Panc1 (cell line): Measurements from ENCODE around the gene AHNAK. TPM values are rescaled to one million over a fixed set of nuclear protein-coding genes. Genes with fewer than 3 reads are reported as not detected.

Experiments used
- ATAC-seq: fragments of 200-7000 bp; cut with Tn5 transposase; 2 replicates; pipeline ENCODE4 v1.9.1; 2020; ENCODE audit warnings: mild to moderate bottlenecking, moderate library complexity
- BruUV-seq: library from RNA; stranded (reverse); fragments of 400-500 nt; replicated peaks from 2 replicates; lab custom pipeline; 2021; lab: Mats Ljungman, UMichigan
- CTCF ChIA-PET: fragments of 300-600 bp; sonication (Branson Sonifier 250); formaldehyde crosslinking; loops from one replicate; lab custom pipeline; 2022; ENCODE audit warnings: antibody characterized with exemption; lab: Charles Lee
- POLR2A ChIA-PET: fragments of 300-600 bp; sonication (Branson Sonifier 250); formaldehyde crosslinking; loops from one replicate; lab custom pipeline; 2022; ENCODE audit warnings: antibody characterized with exemption; lab: Charles Lee
- DNase-seq: peaks from one replicate; pipeline ENCODE4 v3.0.0-alpha.2; 2010; ENCODE audit warnings: low read depth, low spot score
- H3K27ac ChIP-seq: 2 replicates; pipeline ENCODE4 v1.5.1; 2011; ENCODE audit warnings: mild to moderate bottlenecking, low read length, inconsistent platforms
- H3K27me3 ChIP-seq: fragments of 200-500 bp; sonication (Bioruptor generic); 2 replicates; pipeline ENCODE4 v1.6.0; 2014; ENCODE audit warnings: low read length, inconsistent platforms; ENCODE audit not compliant: control insufficient read depth, insufficient read depth
- H3K36me3 ChIP-seq: fragments of 200-500 bp; sonication (Bioruptor generic); 2 replicates; pipeline ENCODE4 v1.5.1; 2014; ENCODE audit warnings: inconsistent platforms, mild to moderate bottlenecking, low read length, moderate library complexity; ENCODE audit not compliant: control insufficient read depth, insufficient read depth
- H3K4me1 ChIP-seq: 2 replicates; pipeline ENCODE4 v1.5.1; 2011; ENCODE audit warnings: inconsistent platforms, mild to moderate bottlenecking, low read length, moderate library complexity; ENCODE audit not compliant: control insufficient read depth, insufficient read depth
- H3K4me3 ChIP-seq, 2 experiments: 2 replicates each; pipeline ENCODE4 v1.5.1; 2011 to 2012; ENCODE audit warnings: low read depth in 2 of 2, low read length in 2 of 2, mild to moderate bottlenecking in 2 of 2, inconsistent platforms in 1 of 2, moderate library complexity in 1 of 2
- H3K9me3 ChIP-seq: fragments of 200-500 bp; sonication (Bioruptor generic); 2 replicates; pipeline ENCODE4 v1.5.1; 2014; ENCODE audit warnings: low read depth, mild to moderate bottlenecking, inconsistent platforms, low read length, moderate library complexity; ENCODE audit not compliant: control insufficient read depth, insufficient read depth
- POLR2AphosphoS5 ChIP-seq: IDR thresholded peaks from 2 replicates; pipeline ENCODE4 v1.6.1; 2012; ENCODE audit warnings: mild to moderate bottlenecking, low read depth, low read length, moderate library complexity
- REST ChIP-seq, 2 experiments: IDR thresholded peaks; 2 replicates each; pipeline ENCODE4 v1.6.1; 2011 to 2012; ENCODE audit warnings: low read depth in 2 of 2, control low read depth in 1 of 2, low read length in 1 of 2, mild to moderate bottlenecking in 1 of 2, moderate library complexity in 1 of 2; ENCODE audit not compliant: insufficient read depth in 1 of 2
- SIN3A ChIP-seq: IDR thresholded peaks from 2 replicates; pipeline ENCODE4 v1.6.1; 2012; ENCODE audit warnings: low read depth, mild to moderate bottlenecking, low read length, moderate library complexity, borderline replicate concordance; ENCODE audit not compliant: insufficient read depth
- TCF7L2 ChIP-seq: IDR thresholded peaks from 2 replicates; pipeline ENCODE4 v1.6.1; 2011; ENCODE audit warnings: mild to moderate bottlenecking, low read depth, low read length, inconsistent platforms
- in situ Hi-C: cut with HindIII; loops from 2 replicates; pipeline ENCODE4 v1.10.0; 2016; ENCODE audit warnings: low sequenced_read_pairs, low pct_unique_long_range_greater_than_20kb
- intact Hi-C: fragments of 100-400 bp; cut with micrococcal nuclease; formaldehyde crosslinking; loops from one replicate; pipeline ENCODE4 v1.10.0; 2022; ENCODE audit not compliant: unreplicated experiment
- total RNA-seq: library from RNA; stranded (reverse); gene quantifications from one replicate; pipeline ENCODE4 v1.2.1, GENCODE V29; 2021; ENCODE audit not compliant: unreplicated experiment
- TF ChIP-seq, protein P1 (sequence below): fragments of 450-650 bp; IDR thresholded peaks from 2 replicates; pipeline ENCODE4 v1.5.1; 2017; ENCODE audit warnings: mild to moderate bottlenecking

Gene AHNAK
- total RNA-seq, 1 experiment from 2014 or later: 844 TPM

- DNase-seq (no peak), ATAC-seq (no peak; the same call in 1 of the 2 replicates)
- in situ Hi-C loops (no loop called here), intact Hi-C loops (no loop called here)
- Histone ChIP-seq H3K27me3 (no peaks in the 10 kb centered on the region), H3K9me3 (no peaks in the 10 kb centered on the region), H3K27ac (peak overlapping the region; percentile 91), H3K36me3 (peaks cover 14% of the 10 kb centered on the region), H3K4me3 (peak overlapping the region; percentile 74 to 86), H3K4me1 (peaks cover 24% of the 10 kb centered on the region)
- TF ChIP-seq SIN3A (no peak), POLR2AphosphoS5 (peak; percentile 55; the same call in 1 of the 2 replicates)
- TSS peak; percentile 99 for BruUV-seq
- POLR2A ChIA-PET: interaction anchor here (0.6 to 1.7 kb wide), 7 partner anchors 9 to 151 kb away, joined by 3 to 20 read pairs (median 7); partner anchors contain the start of genes AHNAK, C11orf98, CSKMT and EEF1G
- CTCF ChIA-PET: interaction anchor here (0.6 kb wide), 1 partner anchor 185 kb away, joined by 3 read pairs; no protein-coding TSS in a partner anchor
Observed at GRCh38 chr11:62592146-62592815, 45.7 kb upstream of the AHNAK start.

DNA sequence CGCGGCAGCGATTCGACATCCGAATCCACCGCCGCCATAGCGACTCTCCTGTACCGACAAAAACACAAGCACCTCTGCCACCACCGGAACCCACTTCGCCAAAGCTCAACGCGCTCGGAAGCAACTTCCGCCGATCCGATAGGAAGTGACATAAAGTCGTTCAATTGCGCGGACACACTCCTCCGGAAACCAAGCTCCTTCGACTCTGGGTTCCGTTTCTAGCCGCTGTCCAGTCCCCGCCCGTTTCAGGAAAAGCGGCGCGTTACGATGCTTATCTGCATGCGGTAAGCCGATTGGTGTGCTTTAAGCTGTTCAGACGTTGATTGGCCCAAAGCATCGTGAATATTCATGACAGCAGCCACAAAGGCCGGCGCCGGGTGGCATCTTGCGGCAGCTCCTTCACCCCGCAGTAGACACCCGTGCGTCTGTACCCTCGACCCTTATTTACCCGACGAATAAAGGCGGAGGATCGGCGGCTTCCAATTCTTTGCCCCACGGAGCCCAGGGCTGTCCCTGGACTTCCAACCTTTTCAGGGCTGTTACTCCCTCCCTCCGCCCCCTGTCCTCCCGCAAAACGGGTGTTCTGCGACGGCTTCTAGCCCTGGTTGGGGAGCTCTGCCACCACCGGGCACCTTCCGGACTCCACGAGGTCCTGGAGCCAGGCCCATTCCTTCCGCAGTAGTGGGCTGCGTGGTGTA lies 45.0 kb upstream of the AHNAK start, which contains the start of gene TUT1:
Gene TUT1, minus strand, starts transcription at position 76 of the 698 bp plus-strand sequence. Its CDS starts 38 bp downstream, at position 38.
- intact Hi-C loops (no loop called here), in situ Hi-C loops (no loop called here)
- Histone ChIP-seq H3K9me3 (no peaks in the 10 kb centered on the region), H3K27me3 (no peaks in the 10 kb centered on the region), H3K4me3 (peak within 1 kb of the TSS; percentile 74 to 86), H3K27ac (peak within 1 kb of the TSS; percentile 97), H3K4me1 (peaks cover 24% of the 10 kb centered on the region), H3K36me3 (peaks cover 14% of the 10 kb centered on the region)
- no peak; the same call in none of the 2 replicates for TF ChIP-seq SIN3A
- TF ChIP-seq TCF7L2: peak; percentile 84
- peak; percentile 98 for TF ChIP-seq POLR2AphosphoS5
- TF ChIP-seq, protein P1, sequence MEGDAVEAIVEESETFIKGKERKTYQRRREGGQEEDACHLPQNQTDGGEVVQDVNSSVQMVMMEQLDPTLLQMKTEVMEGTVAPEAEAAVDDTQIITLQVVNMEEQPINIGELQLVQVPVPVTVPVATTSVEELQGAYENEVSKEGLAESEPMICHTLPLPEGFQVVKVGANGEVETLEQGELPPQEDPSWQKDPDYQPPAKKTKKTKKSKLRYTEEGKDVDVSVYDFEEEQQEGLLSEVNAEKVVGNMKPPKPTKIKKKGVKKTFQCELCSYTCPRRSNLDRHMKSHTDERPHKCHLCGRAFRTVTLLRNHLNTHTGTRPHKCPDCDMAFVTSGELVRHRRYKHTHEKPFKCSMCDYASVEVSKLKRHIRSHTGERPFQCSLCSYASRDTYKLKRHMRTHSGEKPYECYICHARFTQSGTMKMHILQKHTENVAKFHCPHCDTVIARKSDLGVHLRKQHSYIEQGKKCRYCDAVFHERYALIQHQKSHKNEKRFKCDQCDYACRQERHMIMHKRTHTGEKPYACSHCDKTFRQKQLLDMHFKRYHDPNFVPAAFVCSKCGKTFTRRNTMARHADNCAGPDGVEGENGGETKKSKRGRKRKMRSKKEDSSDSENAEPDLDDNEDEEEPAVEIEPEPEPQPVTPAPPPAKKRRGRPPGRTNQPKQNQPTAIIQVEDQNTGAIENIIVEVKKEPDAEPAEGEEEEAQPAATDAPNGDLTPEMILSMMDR: no peak
- TF ChIP-seq REST (IDR thresholded peaks at IDR 0.05; ENCODE audit: insufficient read depth in 1 of 2, low read depth in 2 of 2, low read length in 1 of 2): peak; percentile 80 to 85; a peak in 3 of 4 replicates
- ChIA-PET POLR2A (interaction anchor here (0.5 to 1.7 kb wide), 12 partner anchors 10 to 960 kb away, joined by 3 to 20 read pairs (median 4); partner anchors contain the start of genes AHNAK, C11orf98, CSKMT and EEF1G), CTCF (interaction anchor here (0.6 to 1.0 kb wide), 3 partner anchors 18 to 51 kb away, joined by 3 to 4 read pairs (median 3); partner anchors contain the start of gene EEF1G)
- DNase-seq (peak; percentile 95), ATAC-seq (peak; percentile 94)
- no TSS peak for BruUV-seq
